HepG2 (cell line): ENCODE measurements around the gene SPATA32. TPM values are rescaled to one million over a fixed set of nuclear protein-coding genes. Genes with fewer than 3 reads are reported as not detected.

ENCODE experiments used
- BRCA1 ChIP-seq: sonication (generic); formaldehyde crosslinking; IDR thresholded peaks from 2 replicates; pipeline ENCODE4 v1.4.0; 2020; ENCODE audit warnings: missing genetic modification reagents
- CBX2 ChIP-seq, 2 experiments: fragments of 200-600 bp in 1 of 2; sonication (generic); formaldehyde crosslinking in 1 of 2; IDR thresholded peaks; 2 replicates each; pipeline versions ENCODE4 v1.7.0 to v1.8.1; 2018 to 2022; ENCODE audit warnings: low read depth in 2 of 2, low read length in 1 of 2, mild to moderate bottlenecking in 1 of 2, missing genetic modification reagents in 1 of 2
- CREBL2 ChIP-seq: sonication (generic); formaldehyde crosslinking; IDR thresholded peaks from 2 replicates; pipeline ENCODE4 v1.8.1; 2023; ENCODE audit warnings: missing genetic modification reagents, mild to moderate bottlenecking, borderline replicate concordance
- HNF1B ChIP-seq: sonication (generic); formaldehyde crosslinking; IDR thresholded peaks from 2 replicates; pipeline ENCODE4 v1.5.1; 2020; ENCODE audit warnings: mild to moderate bottlenecking, moderate library complexity, missing genetic modification reagents
- HNRNPUL1 ChIP-seq: fragments of 200-400 bp; formaldehyde crosslinking; IDR thresholded peaks from 2 replicates; pipeline ENCODE4 v1.6.1; 2017; ENCODE audit warnings: low read depth, mild to moderate bottlenecking, low read length, moderate library complexity
- NFIC ChIP-seq: IDR thresholded peaks from 2 replicates; pipeline ENCODE4 v1.6.1; 2012; ENCODE audit warnings: mild to moderate bottlenecking, low read length, inconsistent platforms
- PCBP2 ChIP-seq: fragments of 200-400 bp; formaldehyde crosslinking; optimal IDR thresholded peaks from 2 replicates; pipeline ENCODE3; 2018; ENCODE audit warnings: low read length, low read depth; ENCODE audit not compliant: poor library complexity, severe bottlenecking
- RFX5 ChIP-seq: IDR thresholded peaks from 2 replicates; pipeline ENCODE4 v1.6.1; 2011; ENCODE audit warnings: low read depth, low read length, improper control_type of control experiment
- ZKSCAN5 ChIP-seq: sonication (generic); formaldehyde crosslinking; IDR thresholded peaks from 2 replicates; pipeline ENCODE4 v1.5.1; 2020; ENCODE audit warnings: mild to moderate bottlenecking, missing genetic modification reagents
- ZNF234 ChIP-seq: sonication (generic); formaldehyde crosslinking; conservative IDR thresholded peaks from 2 replicates; pipeline ENCODE4 v1.5.1; 2020; ENCODE audit warnings: mild to moderate bottlenecking, missing genetic modification reagents
- ZNF24 ChIP-seq: fragments of 450-650 bp; IDR thresholded peaks from 2 replicates; pipeline ENCODE4 v1.6.1; 2017; ENCODE audit warnings: antibody characterized with exemption, mild to moderate bottlenecking
- polyA plus RNA-seq, 8 experiments: library from polyadenylated mRNA; depleted of rRNA in 3 of 8; stranded (reverse) in 7 of 8; unstranded in 1 of 8; fragments of >200 nt; fragmentation: Illumina TruSeq in 4 of 8; extraction: Trizol in 4 of 8; gene quantifications; 2 replicates each; pipeline versions ENCODE4 v1.2.1 to v1.2.3, GENCODE V29; 2011 to 2016; ENCODE audit warnings: low read depth in 4 of 8, missing spikeins in 1 of 8, mixed read lengths in 1 of 8; ENCODE audit not compliant: insufficient read depth in 1 of 8
- total RNA-seq, 5 experiments: library from RNA; depleted of rRNA; stranded (reverse); fragments of >200 nt; fragmentation: Illumina TruSeq; extraction: Trizol; gene quantifications; 2 replicates each; pipeline ENCODE4 v1.2.3, GENCODE V29; 2016; ENCODE audit warnings: low read depth in 1 of 5
- TF ChIP-seq, protein P1 (sequence below): sonication (generic); formaldehyde crosslinking; IDR thresholded peaks from 2 replicates; pipeline ENCODE4 v1.5.0; 2020; ENCODE audit warnings: mild to moderate bottlenecking, missing genetic modification reagents
- TF ChIP-seq, protein P2 (sequence below), 2 experiments: sonication (generic) in 1 of 2; formaldehyde crosslinking in 1 of 2; IDR thresholded peaks; 2 replicates each; pipeline versions ENCODE4 v1.6.1 to v1.9.0; 2014 to 2022; ENCODE audit warnings: antibody characterized with exemption in 1 of 2, borderline replicate concordance in 1 of 2, inconsistent platforms in 1 of 2, low read depth in 1 of 2, missing genetic modification reagents in 1 of 2
- TF ChIP-seq, protein P3 (sequence below): sonication (generic); formaldehyde crosslinking; IDR thresholded peaks from 2 replicates; pipeline ENCODE4 v1.5.0; 2020; ENCODE audit warnings: missing genetic modification reagents

SPATA32 gene
- total and polyA plus RNA-seq, 2 of the 13 experiments (the other 11 are each of a cell fraction or from before 2014, with no cell fraction given) = not detected

- TF ChIP-seq, protein P1, sequence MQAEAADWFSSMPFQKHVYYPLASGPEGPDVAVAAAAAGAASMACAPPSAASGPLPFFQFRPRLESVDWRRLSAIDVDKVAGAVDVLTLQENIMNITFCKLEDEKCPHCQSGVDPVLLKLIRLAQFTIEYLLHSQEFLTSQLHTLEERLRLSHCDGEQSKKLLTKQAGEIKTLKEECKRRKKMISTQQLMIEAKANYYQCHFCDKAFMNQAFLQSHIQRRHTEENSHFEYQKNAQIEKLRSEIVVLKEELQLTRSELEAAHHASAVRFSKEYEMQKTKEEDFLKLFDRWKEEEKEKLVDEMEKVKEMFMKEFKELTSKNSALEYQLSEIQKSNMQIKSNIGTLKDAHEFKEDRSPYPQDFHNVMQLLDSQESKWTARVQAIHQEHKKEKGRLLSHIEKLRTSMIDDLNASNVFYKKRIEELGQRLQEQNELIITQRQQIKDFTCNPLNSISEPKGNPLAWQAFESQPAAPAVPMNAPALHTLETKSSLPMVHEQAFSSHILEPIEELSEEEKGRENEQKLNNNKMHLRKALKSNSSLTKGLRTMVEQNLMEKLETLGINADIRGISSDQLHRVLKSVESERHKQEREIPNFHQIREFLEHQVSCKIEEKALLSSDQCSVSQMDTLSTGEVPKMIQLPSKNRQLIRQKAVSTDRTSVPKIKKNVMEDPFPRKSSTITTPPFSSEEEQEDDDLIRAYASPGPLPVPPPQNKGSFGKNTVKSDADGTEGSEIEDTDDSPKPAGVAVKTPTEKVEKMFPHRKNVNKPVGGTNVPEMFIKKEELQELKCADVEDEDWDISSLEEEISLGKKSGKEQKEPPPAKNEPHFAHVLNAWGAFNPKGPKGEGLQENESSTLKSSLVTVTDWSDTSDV (CRISPR knock-in tag) = no peak
- no peak for TF ChIP-seq NFIC
- no peak for TF ChIP-seq BRCA1 (CRISPR knock-in tag)
- TF ChIP-seq HNF1B (CRISPR knock-in tag) = peak; percentile 29; the same call in 1 of the 2 replicates
- no peak for TF ChIP-seq PCBP2
- no peak for TF ChIP-seq CBX2 (IDR thresholded peaks at IDR 0.05; ENCODE audit: low read depth, low read length)
- TF ChIP-seq CBX2 (CRISPR knock-in tag; IDR thresholded peaks at IDR 0.05; ENCODE audit: low read depth) = no peak
- TF ChIP-seq ZNF24 = no peak
- TF ChIP-seq ZNF234 (CRISPR knock-in tag) = no peak
- TF ChIP-seq, protein P2, sequence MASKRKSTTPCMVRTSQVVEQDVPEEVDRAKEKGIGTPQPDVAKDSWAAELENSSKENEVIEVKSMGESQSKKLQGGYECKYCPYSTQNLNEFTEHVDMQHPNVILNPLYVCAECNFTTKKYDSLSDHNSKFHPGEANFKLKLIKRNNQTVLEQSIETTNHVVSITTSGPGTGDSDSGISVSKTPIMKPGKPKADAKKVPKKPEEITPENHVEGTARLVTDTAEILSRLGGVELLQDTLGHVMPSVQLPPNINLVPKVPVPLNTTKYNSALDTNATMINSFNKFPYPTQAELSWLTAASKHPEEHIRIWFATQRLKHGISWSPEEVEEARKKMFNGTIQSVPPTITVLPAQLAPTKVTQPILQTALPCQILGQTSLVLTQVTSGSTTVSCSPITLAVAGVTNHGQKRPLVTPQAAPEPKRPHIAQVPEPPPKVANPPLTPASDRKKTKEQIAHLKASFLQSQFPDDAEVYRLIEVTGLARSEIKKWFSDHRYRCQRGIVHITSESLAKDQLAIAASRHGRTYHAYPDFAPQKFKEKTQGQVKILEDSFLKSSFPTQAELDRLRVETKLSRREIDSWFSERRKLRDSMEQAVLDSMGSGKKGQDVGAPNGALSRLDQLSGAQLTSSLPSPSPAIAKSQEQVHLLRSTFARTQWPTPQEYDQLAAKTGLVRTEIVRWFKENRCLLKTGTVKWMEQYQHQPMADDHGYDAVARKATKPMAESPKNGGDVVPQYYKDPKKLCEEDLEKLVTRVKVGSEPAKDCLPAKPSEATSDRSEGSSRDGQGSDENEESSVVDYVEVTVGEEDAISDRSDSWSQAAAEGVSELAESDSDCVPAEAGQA (IDR thresholded peaks at IDR 0.05; ENCODE audit: low read depth) = peak; percentile 93
- TF ChIP-seq, protein P2 (CRISPR knock-in tag; IDR thresholded peaks at IDR 0.05; ENCODE audit: borderline replicate concordance) = no peak
- no peak for TF ChIP-seq HNRNPUL1
- TF ChIP-seq CREBL2 (CRISPR knock-in tag) = 0 out of 2 replicates have a peak, but pooled peaks have one; percentile 19
- TF ChIP-seq, protein P3, sequence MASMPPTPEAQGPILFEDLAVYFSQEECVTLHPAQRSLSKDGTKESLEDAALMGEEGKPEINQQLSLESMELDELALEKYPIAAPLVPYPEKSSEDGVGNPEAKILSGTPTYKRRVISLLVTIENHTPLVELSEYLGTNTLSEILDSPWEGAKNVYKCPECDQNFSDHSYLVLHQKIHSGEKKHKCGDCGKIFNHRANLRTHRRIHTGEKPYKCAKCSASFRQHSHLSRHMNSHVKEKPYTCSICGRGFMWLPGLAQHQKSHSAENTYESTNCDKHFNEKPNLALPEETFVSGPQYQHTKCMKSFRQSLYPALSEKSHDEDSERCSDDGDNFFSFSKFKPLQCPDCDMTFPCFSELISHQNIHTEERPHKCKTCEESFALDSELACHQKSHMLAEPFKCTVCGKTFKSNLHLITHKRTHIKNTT = no peak
- TF ChIP-seq ZKSCAN5 (CRISPR knock-in tag) = no peak
- peak; percentile 1; the same call in 1 of the 2 replicates for TF ChIP-seq RFX5
These were observed 14.3 kb downstream of the SPATA32 start (continued) for GRCh38 chr17:45247429-45248131.
